Endothelial cell (in vitro differentiated cells): ENCODE measurements around the gene CD3D. TPM values are rescaled to one million over a fixed set of nuclear protein-coding genes. Genes with fewer than 3 reads are reported as not detected.

Experiments
- DNase-seq: peaks from one replicate; pipeline ENCODE4 v3.0.0; 2021; ENCODE audit warnings: low spot score
- H3K27ac Mint-ChIP-seq: one replicate; pipeline ENCODE4 v1.8.0; 2021; ENCODE audit warnings: mixed read lengths, inconsistent platforms; ENCODE audit not compliant: unreplicated experiment
- H3K27me3 Mint-ChIP-seq: one replicate; pipeline ENCODE4 v1.8.0; 2021; ENCODE audit warnings: mild to moderate bottlenecking, moderate library complexity, mixed read lengths, inconsistent platforms; ENCODE audit not compliant: unreplicated experiment
- H3K36me3 Mint-ChIP-seq: one replicate; pipeline ENCODE4 v1.8.0; 2021; ENCODE audit warnings: mild to moderate bottlenecking, low read depth, mixed read lengths, inconsistent platforms; ENCODE audit not compliant: unreplicated experiment
- H3K4me1 Mint-ChIP-seq: one replicate; pipeline ENCODE4 v1.8.0; 2021; ENCODE audit warnings: mild to moderate bottlenecking, mixed read lengths, inconsistent platforms; ENCODE audit not compliant: unreplicated experiment
- H3K4me3 Mint-ChIP-seq: one replicate; pipeline ENCODE4 v1.8.0; 2021; ENCODE audit warnings: mild to moderate bottlenecking, mixed read lengths, inconsistent platforms; ENCODE audit not compliant: unreplicated experiment
- H3K9me3 Mint-ChIP-seq: one replicate; pipeline ENCODE4 v1.8.0; 2021; ENCODE audit warnings: mixed read lengths, inconsistent platforms; ENCODE audit not compliant: unreplicated experiment
- CTCF ChIP-seq: fragments of 200-600 bp; sonication (generic); IDR thresholded peaks from one replicate; pipeline ENCODE4 v1.5.0; 2021; ENCODE audit warnings: antibody characterized with exemption; ENCODE audit not compliant: unreplicated experiment
- total RNA-seq: library from RNA; stranded (reverse); fragmentation: NEBNext Ultra II Directional; extraction: Animal tissue kit (Norgen Biotek cat#: 25700); gene quantifications from one replicate; pipeline ENCODE4 v1.2.1, GENCODE V29; 2021; ENCODE audit not compliant: unreplicated experiment

The CD3D gene
- total RNA-seq, 1 donor from 2014 or later, result not detected

DNA sequence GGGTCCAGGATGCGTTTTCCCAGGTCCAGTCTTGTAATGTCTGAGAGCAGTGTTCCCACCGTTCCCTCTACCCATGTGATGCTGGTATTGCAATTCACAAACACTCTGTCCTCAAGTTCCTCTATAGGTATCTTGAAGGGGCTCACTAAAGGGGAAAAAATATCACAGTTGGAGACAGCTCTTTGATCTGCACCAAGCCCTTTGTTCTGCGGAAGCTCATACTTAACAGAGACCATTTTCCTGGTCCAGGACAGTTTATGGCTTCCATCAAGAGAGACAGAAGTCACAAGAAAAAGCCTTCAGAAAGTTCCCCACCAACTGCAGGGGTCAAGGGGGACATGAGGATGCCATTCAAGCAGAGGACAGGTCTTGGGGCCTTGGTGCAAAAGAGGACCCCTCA lies 2.1 kb downstream of the CD3D start:
- no peak for DNase-seq
- H3K27me3 Mint-ChIP-seq, result peaks cover 4% of the 10 kb centered on the region
- H3K4me1 Mint-ChIP-seq, result peaks cover 2% of the 10 kb centered on the region
- TF ChIP-seq CTCF, result no peak
- no peaks in the 10 kb centered on the region for H3K36me3 Mint-ChIP-seq
- no peak overlapping the region for H3K27ac Mint-ChIP-seq
- H3K9me3 Mint-ChIP-seq, result no peaks in the 10 kb centered on the region
- H3K4me3 Mint-ChIP-seq, result no peak overlapping the region

DNA sequence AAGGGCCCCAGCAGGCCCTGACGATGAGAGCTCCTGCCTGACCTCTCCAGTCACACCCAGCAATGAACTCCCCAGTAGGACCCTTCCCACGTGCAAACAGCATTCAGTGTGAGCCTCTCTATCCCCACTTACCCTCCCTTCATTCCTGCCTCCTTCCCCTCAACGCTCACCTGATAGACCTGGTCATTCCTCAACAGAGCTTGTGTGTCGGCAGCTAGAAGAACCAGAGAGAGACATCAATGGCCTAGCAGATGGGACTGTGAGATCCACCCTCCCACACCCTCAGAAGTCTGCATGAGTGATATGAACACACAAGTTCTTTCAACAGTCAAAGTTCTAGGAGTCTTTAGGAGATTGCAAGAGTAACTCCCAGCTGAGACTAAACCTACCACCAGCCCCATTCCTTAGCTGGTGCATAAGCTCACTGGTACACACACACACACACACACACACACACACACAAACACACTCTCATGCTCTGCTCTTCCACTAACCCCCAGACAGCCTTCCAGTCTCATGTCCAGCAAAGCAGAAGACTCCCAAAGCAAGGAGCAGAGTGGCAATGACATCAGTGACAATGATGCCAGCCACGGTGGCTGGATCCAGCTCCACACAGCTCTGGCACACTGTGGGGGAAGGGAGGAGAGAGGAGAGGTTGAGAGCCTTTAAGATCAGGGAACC lies 3.1 kb downstream of the CD3D start:
- TF ChIP-seq CTCF, result no peak
- H3K9me3 Mint-ChIP-seq, result no peaks in the 10 kb centered on the region
- H3K27me3 Mint-ChIP-seq, result peaks cover 4% of the 10 kb centered on the region
- no peaks in the 10 kb centered on the region for H3K36me3 Mint-ChIP-seq
- DNase-seq, result no peak
- no peak overlapping the region for H3K4me3 Mint-ChIP-seq
- no peak overlapping the region for H3K27ac Mint-ChIP-seq
- peaks cover 2% of the 10 kb centered on the region for H3K4me1 Mint-ChIP-seq

- Mint-ChIP-seq H3K4me1 (peaks cover 2% of the 10 kb centered on the region), H3K4me3 (no peak overlapping the region), H3K9me3 (no peaks in the 10 kb centered on the region), H3K27me3 (peaks cover 4% of the 10 kb centered on the region), H3K36me3 (no peaks in the 10 kb centered on the region), H3K27ac (no peak overlapping the region)
- DNase-seq, result no peak
- TF ChIP-seq CTCF, result no peak
Measured at GRCh38 chr11:118338637-118339061, 3.9 kb downstream of the CD3D start.

DNA sequence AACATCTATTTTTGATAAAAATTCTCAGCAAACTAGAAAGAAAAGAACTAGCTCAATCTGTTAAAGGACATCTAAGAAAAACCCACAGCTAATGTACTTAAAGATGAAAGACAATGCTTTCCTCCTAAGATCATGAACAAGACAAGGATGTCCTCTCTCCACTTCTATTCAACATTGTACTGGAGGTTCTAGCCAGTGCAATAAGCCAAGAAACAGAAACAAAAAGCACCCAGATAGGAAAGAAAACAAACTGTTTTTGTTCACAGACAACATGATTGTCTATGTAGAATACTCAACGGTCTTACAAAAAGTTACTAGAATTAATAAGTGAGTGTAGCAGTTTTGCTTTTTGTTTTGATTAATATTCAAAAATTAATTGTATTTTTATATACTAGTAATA lies 7.8 kb downstream of the CD3D start:
- DNase-seq, result no peak
- Mint-ChIP-seq H3K36me3 (no peaks in the 10 kb centered on the region), H3K27ac (no peak overlapping the region), H3K9me3 (no peaks in the 10 kb centered on the region), H3K4me3 (no peak overlapping the region), H3K27me3 (peaks cover 4% of the 10 kb centered on the region), H3K4me1 (peaks cover 2% of the 10 kb centered on the region)
- no peak for TF ChIP-seq CTCF

GRCh38 chr11:118328745-118329144 lies 13.8 kb downstream of the CD3D start:
- Mint-ChIP-seq H3K36me3 (no peaks in the 10 kb centered on the region), H3K4me3 (no peak overlapping the region), H3K9me3 (no peaks in the 10 kb centered on the region), H3K27me3 (no peaks in the 10 kb centered on the region), H3K27ac (no peak overlapping the region), H3K4me1 (no peaks in the 10 kb centered on the region)
- no peak for TF ChIP-seq CTCF
- no peak for DNase-seq
